HG03108 (cell line): ENCODE results near the gene LRMDA.
"Not testable (repeated sequence)": the region's sequence is repeated elsewhere in the genome, so short reads cannot be mapped to it uniquely, and the experiment has no call there.

Source experiments
- ATAC-seq: cut with Tn5 transposase; IDR thresholded peaks from one replicate; pipeline ENCODE4 v1.9.1; 2021; ENCODE audit warnings: moderate library complexity; ENCODE audit not compliant: unreplicated experiment

Gene LRMDA

DNA sequence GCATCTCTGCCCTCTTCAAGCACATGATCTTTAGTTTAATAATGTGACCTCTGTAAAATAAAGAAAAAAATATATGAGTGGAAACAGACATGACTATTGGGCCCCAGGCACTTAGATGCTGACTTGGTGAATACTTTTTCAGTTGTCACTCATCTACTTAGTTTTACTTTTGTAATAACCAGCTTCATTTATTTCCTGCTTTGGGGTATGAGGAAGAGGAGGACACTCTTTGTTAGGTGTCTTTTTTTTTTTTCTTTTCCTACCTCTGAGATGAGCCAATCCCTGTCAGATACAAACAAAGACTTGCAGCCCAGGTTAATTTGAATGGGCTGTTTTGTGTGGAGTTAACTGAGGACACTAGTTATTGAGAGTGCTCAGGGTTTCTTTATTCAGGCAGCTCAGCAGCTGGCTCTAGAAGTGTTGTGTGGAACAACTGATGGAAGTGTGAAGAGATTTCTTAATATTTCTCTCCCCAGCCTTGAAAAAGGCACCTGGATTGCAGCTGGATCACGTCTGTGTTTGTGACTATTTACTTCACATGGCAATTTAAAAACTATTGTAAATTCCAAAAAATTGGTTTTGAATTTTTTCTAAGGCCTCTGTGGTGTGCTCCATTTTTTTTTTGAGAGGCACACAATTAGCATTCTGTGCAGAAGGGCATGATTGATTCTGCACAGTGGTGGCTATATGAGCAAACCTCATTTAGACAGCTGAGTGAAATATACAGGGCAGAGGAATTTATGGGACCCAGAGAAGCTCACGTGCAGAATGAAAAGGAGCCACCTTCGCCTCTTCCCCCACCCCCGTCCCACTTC, 333.8 kb downstream of the LRMDA start:
- ATAC-seq, result no peak

DNA sequence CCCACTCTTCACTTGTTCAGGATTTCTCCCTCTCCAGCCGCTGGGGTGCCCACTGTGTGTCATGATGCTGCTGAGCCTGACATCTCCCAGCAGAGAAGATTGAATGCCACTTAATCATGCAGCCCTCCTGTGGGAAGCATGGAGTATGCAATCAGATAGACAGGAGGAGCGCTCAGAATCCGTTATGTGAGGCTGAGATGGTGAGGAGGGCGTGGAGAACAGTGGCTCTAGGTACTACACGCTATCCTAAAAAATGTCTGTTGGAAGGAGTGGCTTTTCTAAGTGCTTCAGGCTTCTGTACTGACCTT, 334.3 kb downstream of the LRMDA start:
- ATAC-seq, result no peak

- ATAC-seq, result no peak
These were observed 334.7 kb downstream of the LRMDA start for GRCh38 chr10:75766106-75766505.

- not testable (repeated sequence) for ATAC-seq
These were observed 335.3 kb downstream of the LRMDA start for GRCh38 chr10:75766752-75767151.

- ATAC-seq, result no peak
These were observed 339.2 kb downstream of the LRMDA start for GRCh38 chr10:75770626-75771081.

- ATAC-seq, result no peak
These were observed 340.2 kb downstream of the LRMDA start for GRCh38 chr10:75771606-75772005.

DNA sequence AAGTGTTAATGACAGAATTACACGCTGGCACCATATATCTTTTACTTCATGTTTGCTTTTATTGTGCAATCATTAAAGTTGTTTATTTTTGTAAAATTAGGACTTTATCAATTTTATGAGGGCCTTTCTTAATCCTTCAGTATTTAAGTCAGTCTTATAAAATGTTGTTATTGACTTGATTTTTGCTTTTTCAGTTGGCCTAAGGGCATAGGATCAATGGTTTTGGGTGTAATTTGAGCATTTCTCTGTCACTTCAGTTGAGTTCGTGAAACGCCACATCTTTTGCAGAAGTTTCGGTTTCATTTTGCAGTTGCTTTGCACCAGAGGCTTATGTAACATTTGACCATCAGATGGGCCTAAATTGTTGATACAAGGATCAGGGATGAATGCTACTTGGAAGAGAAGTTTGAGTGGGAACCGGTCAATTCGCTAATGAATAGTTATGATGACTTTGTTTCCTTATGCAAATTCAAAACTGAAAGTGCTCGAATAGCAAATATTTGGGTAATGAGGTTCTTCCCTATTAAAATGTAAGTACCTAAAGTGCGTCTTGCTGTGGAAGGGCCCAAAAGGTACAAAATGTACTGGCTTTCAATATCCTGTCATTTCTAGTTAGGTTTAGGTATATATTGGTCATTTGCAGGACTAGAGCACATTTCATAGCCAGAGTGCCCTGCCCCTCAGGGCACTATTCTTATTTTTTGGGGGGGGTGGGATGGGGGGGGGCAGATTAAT, 340.9 kb downstream of the LRMDA start:
- peak; percentile 54 for ATAC-seq

DNA sequence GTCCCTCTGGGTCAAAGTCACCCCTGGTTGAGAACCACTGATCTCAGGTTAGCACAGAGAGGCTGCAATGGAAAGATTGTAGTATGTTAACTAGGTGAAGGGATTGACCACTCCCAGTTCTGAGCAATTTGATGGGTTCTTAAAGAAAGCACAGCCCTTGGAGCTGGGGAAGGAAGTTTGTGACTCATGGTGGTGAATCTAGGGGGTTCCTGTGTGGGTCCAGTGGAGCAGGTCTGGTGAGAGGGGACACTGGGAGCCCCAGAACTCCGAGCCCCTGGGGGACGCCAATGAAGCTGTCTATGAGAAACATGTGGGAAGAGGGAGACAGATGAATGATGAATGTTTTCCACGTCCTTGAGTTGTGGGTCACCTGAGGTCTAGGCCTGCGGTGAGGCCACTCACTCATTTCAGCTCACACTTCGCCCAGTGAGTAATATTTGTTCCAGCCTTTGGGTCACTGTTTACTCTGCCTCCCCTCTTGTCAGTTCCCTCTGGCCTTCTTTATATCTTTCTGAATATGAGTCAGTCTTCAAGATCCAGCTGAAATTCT, 341.9 kb downstream of the LRMDA start:
- ATAC-seq, result no peak

DNA sequence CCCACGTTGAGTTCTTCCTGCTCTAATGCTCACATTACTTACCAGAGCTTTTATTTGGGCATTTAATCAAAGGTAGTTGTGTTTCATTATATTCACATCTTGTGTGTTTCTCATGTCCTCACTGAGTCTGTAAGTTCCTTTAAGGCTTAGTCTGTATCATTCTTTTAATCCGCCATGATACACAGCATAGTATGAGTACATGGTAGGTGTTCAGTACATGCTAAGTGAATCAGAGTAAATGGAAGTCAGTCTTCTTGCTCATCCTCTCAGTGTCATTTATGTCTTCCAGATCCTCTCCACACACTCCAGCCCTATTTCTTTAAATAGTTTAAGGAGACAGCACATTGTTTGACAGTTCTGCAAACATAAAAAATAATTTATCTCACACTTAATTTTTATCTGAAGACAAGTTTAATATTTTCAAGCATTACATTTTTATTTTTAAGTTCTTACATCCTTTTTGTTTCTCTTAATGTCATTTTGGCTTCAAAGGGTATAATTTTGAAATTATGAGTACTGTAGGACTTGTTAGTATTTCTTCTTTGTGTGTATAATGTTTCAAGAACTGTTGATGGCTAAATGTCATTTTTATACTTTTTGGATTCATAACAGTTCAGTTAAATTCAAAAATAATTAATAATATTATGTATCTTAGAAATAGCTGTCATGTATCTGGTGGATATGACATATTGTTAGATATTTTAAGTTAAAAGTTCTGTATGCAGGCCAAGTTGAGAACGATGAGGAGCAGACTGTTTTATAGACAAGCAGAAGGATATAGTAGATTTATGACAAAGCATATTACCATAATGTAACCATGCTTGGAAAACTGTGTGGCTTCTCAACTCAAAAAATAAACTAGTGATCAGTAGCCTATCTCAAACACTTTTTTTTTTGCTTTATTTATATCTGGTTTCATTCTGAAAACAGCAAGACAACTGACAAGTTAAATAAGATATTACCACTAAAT, 342.7 kb downstream of the LRMDA start:
- no peak for ATAC-seq

DNA sequence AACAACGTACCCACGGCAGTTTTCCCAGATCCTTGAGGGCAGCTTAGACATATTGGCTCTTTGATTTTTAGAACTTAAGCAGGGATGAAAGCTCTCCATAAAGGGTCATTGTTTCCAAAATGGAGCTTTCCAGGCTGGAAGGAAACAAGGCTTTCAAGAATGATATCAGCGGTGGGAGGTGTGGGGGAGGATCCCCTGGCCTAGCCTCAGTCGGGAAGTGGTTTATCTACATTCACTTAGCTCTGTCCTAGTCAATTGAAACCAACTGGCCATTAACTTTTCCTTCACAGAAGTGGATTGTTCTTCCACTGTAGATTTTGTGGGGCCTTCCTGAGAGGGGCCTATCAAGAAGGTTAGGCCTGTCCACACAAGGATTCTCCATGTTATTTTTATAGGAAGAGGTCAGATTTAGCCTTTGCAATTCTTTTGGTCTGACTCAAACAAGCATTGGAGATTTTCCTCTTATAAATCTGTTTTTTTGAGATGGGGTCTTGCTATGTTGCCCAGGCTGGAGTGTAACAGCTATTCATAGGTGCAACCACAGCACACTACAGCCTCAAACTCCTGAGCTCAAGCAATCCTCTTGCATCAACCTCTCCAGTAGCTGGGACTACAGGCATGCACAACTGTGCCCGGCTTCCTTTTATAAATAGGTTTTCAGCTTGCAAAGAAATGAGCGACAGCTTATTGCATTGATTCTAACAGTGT, 343.5 kb downstream of the LRMDA start:
- ATAC-seq, result no peak

DNA sequence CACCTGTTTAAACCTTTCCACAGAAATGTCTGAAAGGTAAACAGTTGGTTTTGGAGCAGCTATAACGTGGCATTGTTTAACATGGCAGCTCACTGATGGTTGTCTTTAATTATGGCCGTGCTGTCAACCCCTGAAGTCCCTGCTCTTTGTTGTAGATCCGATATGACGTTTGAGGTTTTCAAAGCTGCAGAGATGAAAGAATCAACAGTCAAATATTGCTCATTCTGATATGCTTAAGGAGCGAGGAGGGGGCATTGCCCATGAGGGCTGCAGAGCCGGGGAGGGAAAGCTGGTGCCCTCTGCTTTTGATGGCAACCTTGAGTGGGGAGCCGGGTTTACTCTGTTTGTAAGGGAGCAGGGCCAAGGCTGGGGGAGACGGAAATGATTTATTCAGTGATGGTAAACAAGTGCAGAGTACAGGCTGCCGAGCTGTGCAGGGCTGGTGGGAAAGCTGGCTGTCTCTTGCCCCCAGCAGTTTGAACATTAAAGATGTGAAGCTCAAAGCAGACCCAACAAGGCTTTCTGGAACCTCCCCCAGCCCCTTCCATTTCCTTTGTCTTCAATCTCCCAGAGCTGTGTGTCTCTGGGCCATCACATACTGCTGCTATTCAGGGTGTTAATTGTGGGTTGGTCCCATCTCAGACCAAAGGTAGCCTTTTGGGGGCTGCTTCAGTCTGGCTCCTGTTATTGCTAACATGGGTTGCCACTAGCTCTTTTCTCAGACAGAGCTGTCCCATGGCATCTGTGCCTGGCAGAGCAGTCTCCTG, 345.5 kb downstream of the LRMDA start:
- no peak for ATAC-seq

DNA sequence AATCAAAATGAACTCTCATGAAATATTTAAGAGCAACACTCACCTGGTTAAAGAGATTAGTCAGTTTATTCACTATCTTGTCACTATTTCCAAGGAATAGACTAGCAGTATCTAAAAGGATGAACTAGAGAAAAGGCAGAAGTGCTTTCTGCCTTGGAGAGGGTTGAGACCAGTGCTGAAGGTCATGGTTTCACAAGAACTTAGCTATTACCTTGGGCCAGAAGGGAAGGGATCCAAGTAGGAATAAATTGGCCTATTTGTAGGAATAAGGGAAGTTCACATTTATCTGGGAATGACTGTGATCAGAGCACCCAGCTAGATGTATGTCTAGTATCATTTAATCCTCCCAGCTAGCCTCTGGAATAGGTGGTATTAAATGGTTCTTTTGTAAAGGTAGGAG, 347.2 kb downstream of the LRMDA start:
- no peak for ATAC-seq

GRCh38 chr10:75779276-75779675, 347.9 kb downstream of the LRMDA start:
- no peak for ATAC-seq

DNA sequence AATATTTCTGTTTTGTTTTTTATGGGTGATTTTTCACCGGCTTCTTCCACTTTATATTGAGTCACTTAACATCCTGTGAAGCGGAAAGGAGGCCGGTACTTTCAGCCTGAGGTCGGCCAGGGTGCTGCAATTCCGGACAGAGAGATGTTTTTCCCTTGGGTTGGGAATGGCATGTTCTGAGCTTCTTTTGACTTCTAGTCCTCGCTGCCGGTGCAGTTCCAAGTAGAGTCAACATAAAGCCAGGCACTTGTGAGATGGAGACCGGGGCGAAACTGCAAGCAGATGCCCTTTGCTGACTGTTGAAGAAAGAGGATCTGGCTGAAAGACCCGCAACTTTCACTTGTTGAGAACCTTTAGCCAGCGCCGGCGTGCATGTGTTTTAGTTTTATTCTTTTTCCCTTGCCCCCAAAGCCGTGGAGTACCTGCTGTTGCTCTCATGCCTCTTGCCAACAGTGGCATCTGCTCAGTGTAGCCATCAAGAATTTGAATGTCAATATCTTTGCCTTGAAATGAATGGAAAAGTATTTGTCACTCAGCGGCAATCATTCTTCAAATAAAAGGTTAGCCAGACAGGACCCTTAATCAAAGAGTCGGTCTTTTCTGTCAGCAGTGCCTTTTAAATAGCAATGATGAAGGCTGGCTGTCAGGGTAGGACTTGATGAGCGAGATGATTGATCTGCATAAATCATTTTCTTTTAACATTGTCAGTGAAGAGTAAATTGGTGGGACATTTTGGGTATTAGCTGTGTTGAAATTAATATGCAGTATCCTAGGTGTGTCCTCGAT, 351.2 kb downstream of the LRMDA start:
- ATAC-seq, result no peak

DNA sequence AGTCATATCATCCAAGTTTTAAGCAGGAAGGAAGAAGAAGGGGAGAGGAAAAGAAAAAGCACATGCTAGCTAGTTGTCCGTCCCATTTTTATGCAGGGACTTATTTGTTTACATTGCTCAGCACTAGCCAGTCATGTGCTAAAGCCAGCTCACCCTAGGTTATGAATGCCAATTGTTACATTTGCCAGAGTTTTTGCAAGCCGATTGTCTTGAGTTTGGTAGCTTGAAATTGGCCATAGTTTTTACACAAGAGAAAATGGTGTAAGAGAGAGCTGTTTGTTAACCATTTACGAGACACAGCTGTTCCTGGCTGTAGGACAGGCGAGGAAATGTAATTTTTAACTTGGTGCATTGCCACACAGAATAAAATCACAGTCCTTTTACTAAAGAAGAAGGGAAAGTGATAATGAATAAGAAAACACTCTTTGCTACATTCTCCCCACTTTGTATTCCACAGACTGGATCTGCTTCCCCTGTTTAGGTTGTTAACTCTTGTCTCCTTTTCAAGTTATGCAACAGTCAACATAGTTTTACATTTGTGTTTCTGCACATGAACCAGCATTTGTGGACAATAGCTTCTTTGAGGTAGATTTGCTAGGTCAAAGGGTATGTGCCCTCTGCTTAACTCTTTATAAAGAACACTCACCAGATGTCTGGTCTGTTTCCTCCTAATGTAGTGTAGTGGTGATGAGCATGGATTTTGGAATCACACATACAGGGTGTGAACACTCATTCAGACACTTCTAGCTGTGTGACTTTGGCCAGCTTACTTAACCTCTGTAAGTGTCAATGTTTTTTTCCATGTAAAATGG, 357.2 kb downstream of the LRMDA start:
- ATAC-seq, result no peak

DNA sequence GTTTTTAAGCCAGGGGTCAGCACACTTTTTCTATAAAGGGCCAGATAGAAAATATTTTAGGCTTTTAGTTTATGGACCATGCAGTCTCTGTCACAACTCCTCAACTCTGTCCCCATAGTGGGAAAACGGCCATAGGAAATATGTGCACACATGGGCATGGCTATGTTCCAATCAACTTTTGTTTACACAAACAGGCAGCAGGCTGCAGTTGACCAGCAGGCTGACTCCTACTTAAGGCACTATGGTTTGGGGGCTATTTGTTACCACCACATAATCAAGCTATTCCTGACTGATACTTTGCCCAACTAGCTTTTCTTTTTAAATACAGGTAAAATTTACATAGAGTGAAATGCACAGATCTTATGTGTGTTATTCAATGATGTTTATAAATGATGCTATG, 362.4 kb downstream of the LRMDA start:
- ATAC-seq, result no peak

DNA sequence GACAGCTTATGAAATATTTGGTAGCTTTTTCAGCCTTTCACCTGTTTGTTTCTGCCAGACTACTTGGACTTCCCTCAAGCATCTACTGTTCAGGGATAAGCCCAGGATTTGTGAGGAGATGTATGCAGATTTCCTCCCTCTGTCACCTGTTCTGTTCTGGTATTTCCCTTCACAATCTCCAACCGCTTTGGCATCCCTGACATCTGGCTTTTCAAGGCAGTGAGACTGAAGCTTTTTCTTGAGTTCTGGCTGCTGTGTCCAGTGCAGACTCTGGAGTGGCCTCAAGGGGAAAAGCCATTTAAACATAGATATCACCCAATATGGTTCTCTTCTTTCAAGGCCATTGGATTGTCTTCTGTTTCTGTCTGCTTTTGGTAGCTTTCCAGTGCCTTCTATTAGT, 369.7 kb downstream of the LRMDA start:
- no peak for ATAC-seq

DNA sequence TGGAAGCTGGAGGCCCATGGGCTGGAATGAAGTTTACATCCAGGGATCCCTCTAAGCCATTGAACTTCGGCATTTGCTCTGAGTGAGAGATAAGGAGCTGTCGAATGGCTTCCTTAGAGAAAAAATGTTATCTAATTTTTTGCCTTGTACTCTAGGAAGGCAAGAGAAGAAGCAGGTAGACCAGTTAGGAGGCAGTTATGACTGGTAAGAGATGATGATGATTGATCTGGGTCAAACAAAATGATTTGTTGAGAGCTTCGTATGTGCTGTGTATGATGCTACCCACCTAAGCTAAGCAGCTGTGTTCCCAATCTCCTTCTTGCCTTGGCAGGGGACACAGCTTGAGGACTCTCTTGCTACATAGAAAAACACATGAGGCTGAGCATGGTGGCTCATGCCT, 370.2 kb downstream of the LRMDA start:
- no peak for ATAC-seq
